Stimulated activated CD8-positive, alpha-beta memory T cell treated with anti-CD3 and anti-CD28 coated beads, Interleukin-12 subunit alpha, Interleukin-12 subunit beta, amount 100 ng/mL, for 1 hour (primary cell): ENCODE results near the gene TGOLN2.

Experiments used
- DNase-seq: peaks from one replicate; pipeline ENCODE4 v3.0.0-alpha.2; 2020; ENCODE audit warnings: low read depth

The TGOLN2 gene

DNA sequence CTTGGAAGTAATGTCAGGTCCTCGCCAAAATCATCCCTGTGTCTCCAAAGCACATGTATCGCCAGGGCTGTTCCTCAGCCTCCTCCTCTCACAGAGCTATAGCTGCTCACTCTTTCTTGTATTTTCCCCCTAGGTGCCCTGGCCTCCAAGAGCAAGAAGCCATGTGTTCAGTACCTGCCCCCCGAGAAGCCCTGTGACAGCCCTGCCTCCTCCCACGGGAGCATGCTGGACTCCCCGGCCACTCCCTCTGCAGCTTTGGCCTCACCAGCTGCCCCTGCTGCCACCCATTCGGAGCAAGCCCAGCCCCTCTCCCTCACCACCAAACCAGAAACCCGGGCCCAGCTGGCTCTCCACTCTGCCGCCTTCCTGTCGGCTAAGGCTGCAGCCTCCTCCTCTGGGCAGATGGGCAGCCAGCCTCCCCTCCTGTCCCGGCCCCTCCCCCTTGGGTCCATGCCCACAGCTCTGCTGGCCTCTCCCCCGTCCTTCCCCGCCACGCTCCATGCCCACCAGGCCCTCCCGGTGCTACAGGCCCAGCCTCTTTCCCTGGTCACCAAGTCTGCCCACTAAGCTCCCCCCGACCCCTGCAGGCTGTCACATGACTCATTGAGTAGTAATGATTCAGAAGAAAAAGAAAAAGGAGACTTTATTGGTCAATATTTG lies 18.8 kb downstream of the TGOLN2 start:
- no peak for DNase-seq

DNA sequence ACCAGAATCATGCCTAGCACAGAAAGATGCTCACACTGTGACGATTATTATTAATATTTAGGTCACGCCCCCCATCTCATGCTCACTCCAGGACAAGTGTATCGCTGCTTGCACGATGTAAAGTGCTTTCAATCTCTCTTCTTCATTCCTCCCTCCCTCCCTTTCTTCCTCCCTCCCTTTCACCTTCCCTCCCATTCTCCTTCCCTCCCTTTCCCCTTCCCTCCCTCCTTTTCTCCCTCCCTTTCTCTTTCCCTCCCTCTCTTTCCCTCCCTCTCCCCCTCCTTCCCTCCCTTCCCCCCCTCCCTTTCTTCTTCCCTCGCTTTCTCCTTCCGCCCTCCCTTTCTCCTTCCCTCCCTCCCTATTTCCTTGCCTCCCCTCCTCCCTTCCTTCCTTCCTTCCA lies 19.6 kb downstream of the TGOLN2 start:
- no peak for DNase-seq

DNA sequence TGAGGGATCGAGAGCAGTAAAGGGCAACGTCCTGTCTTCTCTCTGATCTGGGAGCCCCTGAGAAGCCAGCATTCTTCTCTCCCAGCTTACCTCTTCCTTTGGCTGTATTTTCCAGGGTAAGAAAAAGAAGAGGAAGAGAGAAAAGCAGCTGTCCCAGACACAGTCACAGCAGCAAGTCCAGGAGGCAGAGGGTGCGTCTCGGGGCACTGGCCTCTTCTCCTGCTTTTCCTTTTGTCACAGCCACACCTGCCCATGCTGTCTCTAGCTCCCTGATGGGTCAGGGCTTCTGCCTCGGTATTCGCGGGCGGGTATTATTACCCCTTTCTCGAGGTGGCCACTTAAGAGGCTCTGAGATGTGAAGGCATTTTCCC lies 20.3 kb downstream of the TGOLN2 start:
- DNase-seq, result no peak

DNA sequence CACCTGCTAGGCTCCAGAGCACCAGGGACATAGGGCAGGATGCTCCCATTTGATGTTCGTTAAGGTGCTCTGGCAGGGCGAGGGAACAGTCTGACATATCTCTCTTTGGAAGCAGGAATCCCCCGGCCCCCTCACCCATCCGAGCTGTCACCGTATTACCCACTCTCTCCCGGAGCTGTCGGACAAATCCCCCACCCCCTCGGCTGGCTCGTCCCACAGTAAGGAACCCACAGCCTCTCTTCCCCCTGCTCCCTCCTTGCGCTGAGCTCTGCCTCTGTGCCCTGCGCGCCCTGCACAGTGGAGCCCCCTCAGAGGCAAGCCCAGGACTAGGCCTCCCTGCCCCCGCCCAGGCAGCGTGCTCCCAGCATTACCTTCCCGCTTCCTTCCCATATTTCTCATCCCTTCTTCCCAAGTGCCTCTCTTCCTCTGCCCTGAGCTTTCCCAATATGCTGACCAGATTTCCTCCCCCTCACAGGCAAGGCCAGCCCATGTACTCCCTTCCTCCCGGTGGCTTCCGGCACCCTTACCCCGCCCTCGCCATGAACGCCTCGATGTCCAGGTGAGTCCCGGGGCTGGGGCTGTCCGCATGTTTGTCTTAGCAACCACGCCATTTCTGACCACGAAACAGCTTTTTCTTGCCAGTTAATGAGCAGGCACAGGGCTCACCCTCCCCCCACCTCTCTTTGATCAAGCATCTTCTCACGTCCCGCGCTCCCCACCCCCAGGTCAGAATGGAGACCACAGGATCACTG lies 23.8 kb downstream of the TGOLN2 start:
- no peak for DNase-seq

DNA sequence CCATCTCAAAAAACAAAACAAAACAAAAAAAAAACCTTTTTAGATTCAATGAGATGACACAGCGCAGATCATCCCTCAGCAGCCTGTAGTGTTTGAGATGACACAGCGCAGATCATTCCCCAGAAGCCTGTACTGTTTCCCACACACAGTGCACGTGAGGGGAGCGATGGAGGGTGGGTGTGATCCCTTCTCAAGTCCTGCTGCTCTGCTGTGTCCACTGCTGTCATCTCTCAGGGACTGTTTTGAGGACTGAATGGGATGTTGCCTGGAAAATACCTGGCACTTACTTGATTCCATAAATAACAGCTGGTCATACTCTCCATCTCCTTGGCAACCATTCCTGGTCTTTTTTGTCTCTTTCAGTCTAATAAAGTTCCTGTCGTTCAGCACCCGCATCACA lies 25.7 kb downstream of the TGOLN2 start:
- DNase-seq, result no peak

DNA sequence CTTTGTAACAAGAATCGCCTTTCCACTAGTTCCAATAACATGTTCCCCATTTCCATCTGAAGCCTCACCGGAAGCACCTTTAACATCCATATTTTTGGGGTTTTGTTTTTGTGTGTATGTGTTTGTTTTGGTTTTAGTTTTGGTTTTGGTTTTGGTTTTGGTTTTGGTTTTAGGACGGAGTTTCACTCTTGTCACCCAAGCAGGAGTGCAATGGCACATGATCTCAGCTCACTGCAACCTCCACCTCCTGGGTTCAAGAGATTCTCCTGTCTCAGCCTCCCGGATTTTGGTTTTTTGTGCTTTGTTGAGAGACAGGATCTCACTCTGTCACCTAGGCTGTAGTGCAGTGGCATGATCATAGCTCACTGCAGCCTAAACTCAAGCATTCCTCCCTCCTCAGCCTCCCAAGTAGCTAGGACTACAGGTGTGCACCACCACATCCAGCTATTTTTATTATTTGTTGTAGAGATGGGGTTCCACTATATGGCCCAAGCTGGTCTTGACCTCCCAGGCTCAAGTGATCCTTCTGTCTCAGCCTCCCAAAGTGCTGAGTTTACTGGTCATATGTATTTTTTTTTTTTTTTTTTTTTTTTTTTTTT lies 36.3 kb downstream of the TGOLN2 start:
- DNase-seq, result no peak

DNA sequence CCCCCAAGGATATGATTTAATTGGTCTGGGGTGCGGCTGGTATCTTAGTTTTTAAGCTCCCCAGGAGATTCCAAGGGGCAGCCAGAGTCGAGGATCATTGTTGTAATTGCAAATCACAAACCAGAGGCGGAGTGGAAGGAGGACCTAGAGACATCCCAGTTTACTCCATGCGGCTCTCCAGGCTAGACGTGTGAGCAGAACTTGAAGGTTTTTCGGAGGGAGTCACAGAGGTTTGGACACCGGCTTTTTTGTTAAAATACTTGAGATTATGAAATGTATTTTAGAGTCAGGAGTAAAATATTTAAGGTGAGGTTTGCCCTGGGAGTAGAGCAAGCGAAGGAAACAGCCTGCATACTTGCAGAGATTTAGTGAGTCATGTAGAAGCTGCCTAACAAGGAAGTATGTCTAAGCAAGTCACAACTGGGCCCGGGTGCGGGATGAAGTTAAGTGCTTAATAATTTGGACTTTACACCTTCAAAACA lies 39.5 kb downstream of the TGOLN2 start:
- DNase-seq, result no peak

DNA sequence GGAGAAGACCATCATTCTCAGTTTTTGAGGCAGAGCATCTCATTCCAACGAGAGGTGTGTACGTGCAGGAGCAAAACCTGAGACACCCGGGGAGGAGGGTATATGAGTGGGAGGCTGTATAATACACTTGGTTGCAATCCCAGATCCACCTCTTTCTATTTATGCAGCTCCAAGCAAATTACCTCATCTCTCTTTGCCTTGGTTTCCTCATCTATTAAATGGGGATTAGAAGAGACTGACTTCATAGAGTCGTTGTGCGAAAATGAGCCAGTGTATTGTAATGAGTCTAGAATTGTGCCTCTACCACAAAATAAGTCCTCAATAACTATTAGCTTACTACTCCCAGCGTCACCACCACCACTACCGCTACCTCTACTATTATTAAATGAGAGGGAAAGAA lies 40.1 kb downstream of the TGOLN2 start:
- no peak for DNase-seq

DNA sequence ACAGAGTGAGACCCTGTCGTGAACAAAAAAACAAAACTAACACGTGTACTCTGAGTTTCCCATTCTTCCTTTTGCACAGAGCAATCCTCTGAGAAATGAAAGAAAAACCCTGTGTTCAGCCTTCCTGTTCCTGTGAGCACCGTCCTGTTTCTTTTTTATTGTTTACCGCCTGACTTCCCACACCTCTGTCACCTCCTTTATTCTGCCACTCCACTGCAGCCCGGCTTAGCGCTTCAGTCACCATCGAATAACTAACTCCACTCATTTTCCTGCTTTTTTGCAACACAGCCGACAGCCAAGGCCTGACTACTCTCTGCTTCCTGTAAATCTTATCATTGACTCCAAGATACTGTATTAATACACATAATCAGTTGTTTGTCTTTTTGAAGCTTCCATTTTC lies 40.9 kb downstream of the TGOLN2 start:
- DNase-seq, result no peak

DNA sequence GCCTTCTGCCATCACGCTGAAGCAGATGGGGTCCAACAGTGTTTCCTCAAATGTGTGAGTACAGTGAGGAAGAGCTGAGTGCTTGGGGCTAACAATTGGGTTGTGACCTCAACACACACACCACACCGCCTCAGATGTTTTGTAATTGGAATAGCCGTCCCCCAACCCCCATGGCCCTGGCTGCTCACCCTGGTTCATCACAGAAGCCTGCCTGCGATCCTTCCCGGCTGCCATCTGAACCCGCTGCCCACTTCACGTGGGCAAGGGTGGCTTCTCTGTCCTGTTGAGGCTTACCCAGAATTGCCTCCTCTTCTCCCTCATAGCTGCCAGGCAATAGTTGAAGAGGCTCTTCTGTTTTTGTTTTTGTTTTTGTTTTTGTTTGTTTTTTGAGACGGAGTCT lies 44.1 kb downstream of the TGOLN2 start:
- DNase-seq, result no peak

DNA sequence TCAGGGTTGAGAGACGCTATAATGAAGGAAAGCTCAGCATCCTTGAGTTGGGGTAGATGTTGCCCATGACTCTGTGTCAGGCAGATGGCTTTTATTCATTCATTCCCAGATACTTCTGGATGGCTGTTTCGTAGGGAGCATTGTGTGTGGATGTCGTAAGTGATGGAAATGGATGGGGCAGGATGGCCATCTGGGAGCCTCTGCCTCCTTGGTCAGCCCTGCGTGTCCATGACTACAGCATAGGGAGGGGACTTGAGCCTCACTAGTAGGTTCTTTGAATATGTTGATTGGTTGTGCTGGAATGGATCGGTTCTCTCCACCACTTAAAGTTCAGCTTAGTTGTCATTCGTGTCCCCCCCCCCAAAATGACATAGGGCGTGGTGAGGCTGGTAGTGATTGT lies 44.9 kb downstream of the TGOLN2 start:
- no peak for DNase-seq

DNA sequence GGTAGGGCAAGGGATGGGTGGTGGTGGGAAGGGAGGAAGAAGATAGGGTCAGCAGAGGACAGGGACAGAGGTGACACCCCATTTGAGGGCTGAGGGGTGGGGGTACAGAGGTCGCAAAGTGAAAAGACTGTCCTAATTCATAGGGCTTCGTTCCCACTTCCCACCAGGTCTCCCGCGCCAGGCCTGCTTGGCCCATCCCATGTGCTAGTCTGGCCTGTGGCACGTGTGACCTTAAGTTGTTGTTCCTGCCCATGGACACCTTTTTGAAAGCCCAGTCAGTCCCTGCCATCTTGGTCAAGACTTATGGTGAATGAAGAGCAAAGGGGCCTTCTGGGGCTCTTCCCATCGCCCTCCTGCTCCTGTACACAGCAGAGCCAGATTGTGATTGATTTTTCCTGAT lies 46.2 kb downstream of the TGOLN2 start:
- DNase-seq, result no peak

DNA sequence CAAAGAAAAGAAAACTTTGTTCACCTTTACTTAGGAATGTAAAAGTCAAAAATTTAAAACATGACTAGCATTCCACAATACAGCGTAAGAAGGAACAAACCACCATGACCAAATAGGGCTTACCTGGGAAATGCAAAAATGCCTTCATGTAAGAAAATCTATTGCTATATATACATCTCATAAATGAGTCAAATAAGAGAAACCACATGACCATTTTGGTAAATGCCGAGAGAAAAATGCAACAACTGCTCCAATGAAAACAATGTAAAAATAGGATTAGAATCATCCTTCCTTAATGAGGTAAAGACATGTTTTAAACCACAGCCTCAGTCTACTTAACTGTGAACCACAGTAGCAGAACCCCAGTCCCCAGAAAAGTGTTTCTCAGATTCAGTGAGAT lies 49.4 kb downstream of the TGOLN2 start:
- no peak for DNase-seq

DNA sequence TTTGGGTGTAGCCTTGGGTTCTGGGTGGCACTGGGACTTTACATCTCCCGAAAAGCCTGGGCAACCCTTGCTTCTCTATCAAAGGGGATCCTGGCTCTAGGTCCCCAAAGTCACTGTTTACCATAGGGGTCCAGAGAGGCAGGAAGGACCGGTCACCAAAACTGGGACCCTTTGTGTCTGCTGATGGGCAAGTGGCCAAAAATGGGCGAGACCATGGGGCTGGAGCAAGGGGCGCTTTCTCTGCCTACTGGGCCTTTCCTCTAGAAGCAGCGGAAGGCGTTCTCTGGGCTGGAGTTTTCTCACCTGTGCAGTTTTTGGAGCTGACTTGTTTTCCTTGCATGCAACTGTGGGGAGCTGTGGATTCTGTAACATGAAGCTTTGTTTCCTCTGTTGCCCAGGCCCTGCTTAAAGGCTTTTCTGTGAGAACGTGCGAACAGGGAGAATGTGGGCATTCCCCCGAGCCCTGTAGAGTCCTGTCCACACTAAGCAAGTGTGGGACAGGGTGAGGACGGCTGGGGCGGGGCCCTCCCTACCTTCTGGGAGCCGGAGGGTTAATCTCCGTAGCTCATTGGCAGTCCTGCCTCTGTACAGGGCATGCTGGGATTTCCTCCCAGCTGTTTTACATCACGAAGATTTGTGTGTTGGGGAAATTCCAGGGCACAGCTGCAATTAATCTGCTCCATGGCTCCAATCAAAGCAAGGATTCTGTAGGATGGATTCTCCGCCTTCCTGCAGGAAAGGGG lies 50.2 kb downstream of the TGOLN2 start:
- DNase-seq, result no peak

DNA sequence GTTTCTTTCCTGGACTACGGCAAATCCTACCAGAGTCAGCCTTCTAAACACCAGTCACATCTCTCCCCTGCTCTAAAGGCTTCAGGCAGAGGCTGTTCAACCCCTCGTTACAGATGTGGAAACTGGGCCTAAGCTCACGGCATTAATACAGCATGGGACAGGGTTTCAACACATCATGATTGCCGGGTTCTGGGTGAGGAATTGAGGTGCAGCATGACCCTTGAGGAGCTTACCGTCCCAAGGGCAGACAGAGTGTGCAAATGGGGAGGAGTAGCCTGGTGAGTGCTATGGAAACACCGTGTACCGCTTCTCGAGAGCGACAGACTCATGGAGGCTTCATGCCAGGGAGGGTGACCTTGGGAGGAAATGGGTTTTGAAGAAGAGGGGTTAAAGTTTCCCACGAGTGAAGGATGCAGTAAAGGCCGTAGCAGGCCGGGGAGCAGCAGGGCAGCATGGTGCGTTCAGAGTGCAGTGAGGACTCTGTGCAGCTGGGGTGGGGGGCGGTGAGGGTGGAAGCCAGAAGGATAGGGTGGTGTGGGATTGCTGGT lies 51.1 kb downstream of the TGOLN2 start:
- DNase-seq, result no peak

DNA sequence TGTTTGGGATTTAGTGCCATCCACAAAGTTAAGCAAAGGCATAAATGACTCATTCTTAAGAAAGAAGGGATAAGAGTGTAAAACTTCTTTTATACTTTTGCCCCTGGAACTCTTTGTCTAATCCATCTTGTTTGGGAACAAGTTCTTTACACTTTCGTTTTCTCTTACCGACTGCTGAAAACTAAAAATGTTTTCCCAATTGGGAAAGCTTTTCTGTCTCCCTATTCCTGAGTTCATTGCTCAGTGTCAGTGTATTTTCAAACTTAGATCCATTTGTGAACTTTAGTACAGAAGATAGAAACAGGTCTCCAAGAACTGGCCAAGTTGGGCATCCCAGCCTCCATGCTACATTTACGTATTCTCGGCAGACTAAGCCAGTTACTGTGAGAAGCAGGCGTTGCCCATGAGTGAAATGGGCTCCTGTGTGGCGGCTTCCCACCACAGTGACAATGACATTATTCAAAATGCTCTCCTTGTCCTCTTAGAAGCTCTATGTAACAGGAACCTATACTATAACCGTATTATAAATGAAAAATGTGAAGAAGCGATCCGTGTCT lies 51.7 kb downstream of the TGOLN2 start:
- no peak for DNase-seq

DNA sequence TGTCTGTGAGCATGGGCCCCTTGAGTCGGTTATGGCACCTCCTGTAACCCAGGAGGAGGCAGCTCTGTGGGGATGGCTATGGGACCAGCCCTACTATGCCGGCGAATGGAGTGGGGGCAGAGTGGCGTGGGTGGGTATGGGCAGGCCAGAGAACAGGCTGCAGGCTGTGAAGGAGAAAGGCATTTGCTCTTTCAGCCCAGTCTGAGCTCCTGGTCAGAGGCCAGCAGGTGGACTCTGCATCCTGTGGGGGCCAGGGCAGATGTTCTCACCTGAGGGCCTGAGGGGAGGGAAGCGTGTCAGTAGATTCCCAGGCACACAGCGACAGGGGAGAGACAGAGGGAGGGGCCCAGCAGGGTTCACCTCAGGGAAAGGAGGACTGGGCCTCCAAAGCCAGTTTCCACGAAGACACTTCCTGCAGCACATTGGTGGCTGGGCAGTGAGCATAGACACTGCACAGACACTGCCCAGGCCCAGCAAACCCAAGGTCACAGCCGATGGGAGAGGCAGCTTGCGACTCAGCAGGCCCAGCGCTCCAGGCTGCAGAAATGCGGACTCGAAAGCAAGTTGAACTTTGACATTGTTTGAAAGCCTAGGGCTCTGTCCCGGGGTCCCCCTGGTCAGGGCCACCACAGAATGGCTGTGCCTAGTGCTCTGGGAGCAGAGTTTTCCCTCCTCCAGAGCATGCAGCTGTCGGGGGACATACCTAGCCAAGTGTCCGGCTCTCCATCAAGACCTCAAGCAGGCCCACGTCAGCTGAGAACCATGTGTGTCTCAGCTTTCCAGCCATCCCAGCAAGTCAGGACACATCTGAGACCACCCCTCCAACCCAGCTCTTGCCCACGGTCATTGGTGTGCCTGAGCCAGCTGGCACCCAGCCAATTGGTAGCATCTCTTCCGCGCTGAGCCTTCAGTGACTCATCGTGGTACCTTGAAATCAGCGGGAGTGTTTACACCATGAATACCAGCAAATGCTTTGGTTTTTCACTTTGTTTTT lies 53.8 kb downstream of the TGOLN2 start:
- no peak for DNase-seq

DNA sequence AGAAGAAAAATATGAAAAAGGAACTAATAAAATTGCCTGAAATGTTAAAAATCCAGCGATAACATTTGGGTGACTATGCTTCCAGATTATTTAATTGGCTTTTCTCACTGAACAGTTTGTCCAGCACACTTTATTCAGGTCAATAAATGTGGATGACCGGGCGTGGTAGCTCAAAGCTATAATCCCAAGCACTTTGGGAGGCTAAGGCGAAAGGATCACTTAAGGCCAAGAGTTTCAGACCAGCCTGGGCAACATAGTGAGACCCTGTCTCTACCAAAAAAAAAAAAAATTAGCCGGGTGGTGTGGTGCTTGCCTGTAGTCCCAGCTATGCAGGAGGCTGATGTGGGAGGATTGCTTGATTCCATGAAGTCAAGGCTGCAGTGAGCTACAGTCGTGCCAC lies 55.4 kb downstream of the TGOLN2 start:
- DNase-seq, result no peak

DNA sequence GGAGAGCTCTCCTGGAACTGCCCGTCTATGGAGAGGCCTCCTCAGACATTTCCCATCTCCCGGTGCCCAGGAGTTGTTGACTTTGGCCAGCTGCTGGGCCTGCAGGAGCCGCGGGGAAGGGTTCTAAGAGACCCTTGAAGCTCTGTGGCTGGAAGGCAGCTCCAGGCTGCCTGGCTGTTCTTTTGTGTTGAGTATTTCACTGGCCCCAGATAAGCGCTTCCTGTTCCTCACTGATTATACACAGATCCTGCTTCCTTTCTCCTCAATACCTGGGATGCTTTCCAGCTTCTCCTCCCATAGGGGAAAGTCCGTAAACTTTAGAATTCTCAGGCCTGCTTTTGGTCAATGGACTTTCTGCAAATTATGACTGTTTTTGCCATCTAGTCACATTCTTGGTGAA lies 57.8 kb downstream of the TGOLN2 start:
- no peak for DNase-seq
